GM19043 (cell line): ENCODE measurements around the gene GPHN.
A peak's percentile ranks its signal among the peaks of the same experiment; 100 is the strongest.
"Not testable (repeated sequence)": the region's sequence is repeated elsewhere in the genome, so short reads cannot be mapped to it uniquely, and the experiment has no call there.

Experiments used
- ATAC-seq: cut with Tn5 transposase; IDR thresholded peaks from one replicate; pipeline ENCODE4 v1.9.1; 2021; ENCODE audit warnings: low read depth; ENCODE audit not compliant: unreplicated experiment

The GPHN gene

GRCh38 chr14:66501592-66501991 lies 6.4 kb upstream of the GPHN start:
- ATAC-seq, result no peak

GRCh38 chr14:66502836-66503235 lies 5.1 kb upstream of the GPHN start:
- ATAC-seq, result not testable (repeated sequence)

- no peak for ATAC-seq
Observed at GRCh38 chr14:66503532-66503931, 4.4 kb upstream of the GPHN start.

DNA sequence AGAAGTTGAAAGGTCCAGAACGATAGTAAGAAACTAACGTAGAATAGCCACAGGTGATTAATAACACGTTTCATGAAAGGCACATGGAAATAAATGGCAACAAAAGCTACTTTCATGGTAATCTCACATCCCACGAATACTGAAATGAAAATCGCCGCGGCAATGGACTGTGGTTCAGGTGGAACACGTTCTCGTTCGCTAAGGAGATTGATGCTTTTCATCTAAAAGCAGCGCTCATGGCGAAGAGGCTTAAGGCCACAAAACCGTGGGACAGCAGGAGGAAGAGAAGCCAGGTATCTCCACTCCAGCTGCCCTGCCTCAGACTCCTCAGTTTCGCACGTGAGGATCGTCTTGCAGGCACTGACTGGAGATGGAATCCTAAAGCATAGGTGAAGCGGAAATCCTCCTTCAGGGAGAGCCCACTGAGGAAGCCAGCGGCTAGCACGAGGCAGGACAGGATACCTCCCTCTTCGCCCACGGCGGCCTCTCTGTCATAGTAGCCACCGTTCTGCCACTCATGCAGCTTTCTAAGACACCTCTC lies 696 bp upstream of the GPHN start:
- peak; percentile 4 for ATAC-seq

DNA sequence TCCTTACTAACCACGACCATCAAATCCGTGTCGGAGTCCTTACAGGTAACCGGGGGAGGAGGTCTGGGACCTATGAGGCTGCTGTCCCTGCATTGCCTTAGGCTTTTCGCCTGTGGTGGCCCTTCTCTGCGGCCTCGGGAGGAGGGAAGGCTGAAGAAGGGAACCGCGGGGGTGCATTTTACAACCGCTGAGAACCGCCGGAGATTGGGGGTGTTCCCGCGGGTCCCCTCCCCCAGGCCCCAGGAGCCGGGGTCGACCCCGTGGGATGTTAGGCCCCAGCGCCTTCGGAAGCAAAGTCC lies 549 bp downstream of the GPHN start:
- no peak for ATAC-seq

DNA sequence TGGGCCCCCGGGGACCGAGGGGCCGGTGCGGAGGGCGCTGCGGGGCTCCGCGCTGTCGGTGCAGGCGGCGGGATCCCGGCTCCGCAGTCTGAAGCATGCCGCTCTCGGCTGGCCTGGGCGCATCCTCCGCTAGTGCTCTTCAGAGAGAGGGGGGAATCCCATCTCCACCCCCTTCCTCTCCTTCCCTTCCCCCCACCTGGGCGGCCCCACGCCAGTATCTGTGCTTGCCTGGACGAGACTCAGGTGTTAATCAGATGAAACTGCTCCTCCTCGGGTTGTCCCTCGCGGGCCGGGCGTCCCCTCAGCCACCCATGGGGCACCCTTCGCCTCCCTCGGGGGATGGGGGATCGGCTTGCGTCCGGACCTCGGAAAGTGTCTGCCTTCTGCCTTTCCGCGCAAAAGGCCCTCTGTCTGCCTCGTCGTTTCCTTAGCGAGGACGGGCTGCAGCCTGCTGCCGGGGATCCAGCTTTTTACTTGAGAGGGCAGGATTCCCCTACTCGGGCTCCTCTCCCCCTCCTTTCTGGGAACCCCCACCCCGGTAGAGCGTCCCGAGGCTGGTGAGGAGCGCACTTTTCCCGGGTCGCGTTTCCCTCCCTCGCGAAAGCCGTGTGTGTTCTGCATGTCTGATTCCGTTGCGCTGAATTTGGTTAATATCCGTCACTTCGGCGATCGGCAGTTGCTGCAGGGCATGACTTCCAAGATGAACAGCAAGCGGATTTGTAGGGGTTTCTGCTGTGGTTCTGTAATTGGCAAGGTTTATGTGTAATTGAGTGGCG lies 1.1 kb downstream of the GPHN start:
- ATAC-seq, result no peak

GRCh38 chr14:66509874-66510273 lies 1.9 kb downstream of the GPHN start:
- ATAC-seq, result no peak

- ATAC-seq, result peak; percentile 29
Observed at GRCh38 chr14:66511849-66512248, 3.9 kb downstream of the GPHN start.

DNA sequence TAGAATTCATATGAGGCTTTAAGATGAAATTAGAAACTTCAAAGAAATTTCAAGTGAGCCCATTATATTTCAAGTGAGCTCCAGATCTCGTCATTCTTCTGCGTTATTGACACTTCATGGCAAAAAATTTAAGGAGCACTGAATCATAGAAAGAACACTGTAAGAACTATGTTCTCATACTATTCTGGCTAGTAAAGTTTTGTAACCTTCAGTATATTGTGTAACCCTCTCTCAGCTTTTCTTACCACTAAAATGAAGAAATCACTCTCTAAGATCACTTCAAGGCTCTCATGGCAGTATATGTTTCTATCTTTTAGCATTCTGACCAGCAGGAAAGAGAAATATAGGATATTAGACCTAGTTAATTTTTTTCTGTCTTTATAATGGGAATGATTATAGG lies 6.3 kb downstream of the GPHN start:
- no peak for ATAC-seq

DNA sequence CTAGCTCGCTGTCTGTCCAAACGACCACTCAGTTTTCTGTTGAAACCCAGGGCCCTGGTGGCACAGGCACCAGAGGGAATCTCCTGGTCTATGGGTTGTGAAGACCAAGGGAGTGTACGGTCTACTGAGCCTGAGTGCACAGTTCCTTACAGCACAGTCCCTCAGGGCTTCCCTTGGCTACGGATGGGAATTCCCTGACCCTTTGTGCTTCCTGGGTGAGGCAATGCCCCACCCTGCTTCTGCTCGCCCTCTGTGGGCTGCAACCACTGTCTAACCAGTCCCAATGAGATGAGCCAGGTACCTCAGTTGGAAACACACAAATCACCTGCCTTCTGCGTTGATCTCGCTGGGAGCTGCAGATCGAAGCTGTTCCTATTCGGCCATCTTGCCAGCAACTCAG lies 22.6 kb downstream of the GPHN start:
- no peak for ATAC-seq

DNA sequence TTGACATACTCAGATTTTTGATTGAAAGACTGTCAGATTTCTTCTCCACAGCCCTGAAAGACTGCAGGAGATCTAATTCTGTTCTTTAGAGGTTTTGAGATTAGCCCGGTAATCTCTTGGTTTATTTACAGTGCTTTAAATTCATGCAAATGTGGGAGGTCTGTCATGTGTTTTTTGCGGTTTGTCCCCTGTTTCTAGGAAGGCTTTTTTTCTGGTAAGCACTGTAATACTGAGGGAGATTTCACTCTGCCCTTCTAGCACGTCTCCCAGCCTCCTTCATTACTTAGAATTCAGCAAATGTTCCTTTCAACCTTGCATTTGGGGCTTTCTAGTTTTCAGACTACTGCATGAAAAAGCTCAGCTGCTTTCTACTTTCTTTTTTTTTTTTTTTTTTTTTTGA lies 31.1 kb downstream of the GPHN start:
- ATAC-seq, result no peak

DNA sequence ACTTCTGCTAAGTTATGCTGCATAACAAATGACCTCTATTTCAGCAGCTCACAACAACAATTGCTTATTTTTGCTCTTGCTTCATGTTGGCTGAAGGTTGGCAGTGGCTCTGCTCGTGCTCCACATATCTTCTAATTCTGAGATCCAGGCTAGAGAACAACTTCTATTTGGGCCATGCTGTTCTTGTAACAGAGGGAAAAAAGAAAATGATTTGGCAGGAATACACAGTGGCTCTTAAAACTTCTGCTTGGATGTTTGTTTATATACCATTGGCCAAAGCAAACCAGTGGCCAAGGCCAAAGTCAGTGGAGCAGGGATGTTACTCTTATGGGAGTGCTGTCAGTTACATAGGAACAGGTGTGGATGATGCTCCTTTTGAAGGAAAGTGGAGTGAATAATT lies 32.1 kb downstream of the GPHN start:
- ATAC-seq, result no peak

GRCh38 chr14:66541627-66542026 lies 33.7 kb downstream of the GPHN start:
- ATAC-seq, result no peak

DNA sequence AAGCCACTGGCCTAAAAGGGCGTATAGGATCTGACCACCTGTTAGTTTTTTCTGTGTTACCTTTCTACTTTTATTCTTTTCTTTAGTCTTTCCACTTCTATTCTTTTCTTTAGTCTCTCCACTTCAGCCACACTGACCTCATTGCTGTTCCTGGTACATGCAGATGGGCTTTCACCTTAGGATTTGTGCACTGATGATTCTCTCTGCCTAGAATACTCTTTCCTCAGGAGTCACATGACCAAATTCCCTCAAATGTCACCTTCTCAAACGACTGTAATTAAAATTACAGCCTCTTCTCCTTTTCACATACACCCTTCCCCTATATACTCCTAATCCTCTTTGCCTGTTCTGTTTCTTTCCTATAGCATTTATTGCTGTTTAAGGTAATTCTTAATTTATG lies 36.0 kb downstream of the GPHN start:
- no peak for ATAC-seq

DNA sequence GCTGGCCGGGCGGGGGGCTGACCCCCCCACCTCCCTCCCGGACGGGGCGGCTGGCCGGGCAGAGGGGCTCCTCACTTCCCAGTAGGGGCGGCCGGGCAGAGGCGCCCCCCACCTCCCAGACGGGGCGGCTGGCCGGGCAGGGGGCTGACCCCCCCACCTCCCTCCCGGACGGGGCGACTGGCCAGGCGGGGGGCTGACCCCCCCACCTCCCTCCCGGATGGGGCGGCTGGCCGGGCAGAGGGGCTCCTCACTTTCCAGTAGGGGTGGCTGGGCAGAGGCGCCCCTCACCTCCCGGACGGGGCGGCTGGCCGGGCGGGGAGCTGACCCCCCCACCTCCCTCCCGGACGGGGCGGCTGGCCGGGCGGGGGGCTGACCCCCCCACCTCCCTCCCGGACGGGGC lies 37.2 kb downstream of the GPHN start:
- not testable (repeated sequence) for ATAC-seq

DNA sequence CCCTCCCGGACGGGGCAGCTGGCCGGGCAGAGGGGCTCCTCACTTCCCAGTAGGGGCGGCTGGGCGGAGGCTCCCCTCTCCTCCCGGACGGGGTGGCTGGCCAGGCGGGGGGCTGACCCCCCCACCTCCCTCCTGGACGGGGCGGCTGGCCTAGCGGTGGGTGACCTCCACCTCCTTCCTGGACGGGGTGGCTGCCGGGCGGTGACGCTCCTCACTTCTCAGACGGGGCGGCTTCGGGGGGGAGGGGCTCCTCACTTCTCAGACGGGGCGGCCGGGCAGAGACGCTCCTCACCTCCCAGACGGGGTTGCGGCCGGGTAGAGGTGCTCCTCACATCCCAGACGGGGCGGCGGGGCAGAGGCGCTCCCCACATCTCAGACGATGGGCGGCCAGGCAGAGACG lies 37.8 kb downstream of the GPHN start:
- not testable (repeated sequence) for ATAC-seq

GRCh38 chr14:66563731-66564130 lies 55.8 kb downstream of the GPHN start:
- ATAC-seq, result no peak

DNA sequence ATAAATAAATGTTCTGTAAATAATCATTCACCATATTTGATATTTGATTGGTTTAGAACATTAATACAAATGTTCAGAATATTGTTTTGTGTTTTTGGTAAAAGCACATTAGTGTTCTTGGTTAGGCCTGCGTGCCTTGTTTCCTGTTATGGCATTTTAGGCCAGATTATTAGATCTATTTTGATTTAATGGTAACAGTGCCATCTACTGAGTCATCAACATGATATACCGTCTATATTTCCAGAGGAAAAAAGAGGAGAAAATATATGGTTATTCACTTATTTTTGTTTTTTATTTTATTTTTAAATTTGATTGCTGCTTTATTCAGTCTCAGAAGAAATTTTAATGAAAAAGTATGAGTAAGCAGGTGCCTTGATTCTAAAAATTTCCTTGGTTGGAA lies 60.3 kb downstream of the GPHN start:
- ATAC-seq, result no peak

DNA sequence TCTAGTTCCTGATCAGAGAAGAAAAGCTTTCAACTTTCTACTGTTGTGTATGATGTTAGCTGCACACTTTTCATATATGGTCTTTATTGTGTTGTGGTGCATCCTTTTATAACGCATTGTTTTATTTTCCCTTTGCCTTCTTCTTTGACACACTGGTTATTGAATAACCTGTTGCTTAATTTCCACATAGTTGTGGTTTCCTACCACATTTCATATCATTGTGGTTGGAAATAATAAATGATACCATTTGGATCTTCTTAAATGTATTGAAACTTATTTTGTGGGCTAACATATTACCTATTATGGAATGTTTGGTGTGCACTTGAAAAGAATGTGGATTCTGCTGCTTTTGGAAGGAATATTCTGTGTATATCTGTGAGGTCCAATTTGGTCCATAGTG lies 64.9 kb downstream of the GPHN start:
- no peak for ATAC-seq

- ATAC-seq, result no peak
Observed at GRCh38 chr14:66575014-66575413, 67.1 kb downstream of the GPHN start.

DNA sequence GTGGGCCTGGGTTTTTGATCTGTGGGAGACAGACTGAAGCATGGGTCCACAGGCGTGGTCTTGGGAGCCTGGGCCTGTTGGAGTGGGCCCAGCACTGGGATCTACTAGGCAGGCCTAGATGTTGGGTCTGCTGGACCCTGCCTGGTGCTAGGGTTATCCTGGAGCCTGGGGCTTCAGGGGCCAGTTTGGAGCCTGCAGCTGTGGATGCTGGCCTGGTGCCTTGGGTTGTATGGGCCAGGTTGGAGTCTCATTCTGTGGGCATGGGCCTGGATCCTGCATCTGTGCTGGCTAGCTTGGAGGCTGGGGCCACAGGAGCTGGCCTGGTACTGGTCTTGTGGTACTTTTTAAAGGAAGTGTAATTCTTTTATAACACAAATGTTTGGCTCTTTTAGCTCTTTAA lies 68.0 kb downstream of the GPHN start:
- ATAC-seq, result no peak

DNA sequence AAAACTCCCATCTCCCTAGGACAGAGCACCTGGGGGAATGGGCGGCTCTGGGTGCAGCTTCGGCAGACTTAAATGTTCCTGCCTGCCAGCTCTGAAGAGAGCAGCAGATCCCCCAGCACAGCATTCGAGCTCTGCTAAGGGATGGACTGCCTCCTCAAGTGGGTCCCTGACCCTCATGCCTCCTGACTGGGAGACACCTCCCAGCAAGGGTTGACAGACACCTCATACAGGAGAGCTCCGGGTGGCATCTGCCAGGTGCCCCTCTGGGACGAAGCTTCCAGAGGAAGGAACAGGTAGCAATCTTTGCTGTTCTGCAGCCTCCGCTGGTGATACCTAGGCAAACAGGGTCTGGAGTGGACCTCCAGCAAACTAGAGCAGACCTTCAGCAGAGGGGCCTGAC lies 79.8 kb downstream of the GPHN start:
- not testable (repeated sequence) for ATAC-seq

GRCh38 chr14:66595394-66595793 lies 87.4 kb downstream of the GPHN start:
- ATAC-seq, result no peak
